Vagina (tissue), 2 donors: ENCODE measurements around the gene TLCD3B.

Experiments used
- CTCF ChIP-seq, 3 experiments: fragments of 450-650 bp in 2 of 3; fragments of 200-600 bp in 1 of 3; sonication (generic) in 1 of 3; IDR thresholded peaks; one replicate each; pipeline ENCODE4 v1.5.1; 2017 to 2019; ENCODE audit warnings: antibody characterized with exemption in 3 of 3, mild to moderate bottlenecking in 2 of 3, moderate library complexity in 2 of 3
- POLR2AphosphoS5 ChIP-seq, 2 donors: sonication (generic); formaldehyde crosslinking; IDR thresholded peaks; one replicate each; pipeline ENCODE4 v1.9.0; 2017; ENCODE audit warnings: antibody characterized with exemption in 2 of 2, mild to moderate bottlenecking in 2 of 2, low read depth in 1 of 2; ENCODE audit not compliant: insufficient read depth in 1 of 2

- TF ChIP-seq POLR2AphosphoS5 (IDR thresholded peaks at IDR 0.05; ENCODE audit: insufficient read depth in 1 of 2, low read depth in 1 of 2) (no peak), CTCF (IDR thresholded peaks at IDR 0.05) (no peak)
Measured at GRCh38 chr16:30031477-30031918, 427 bp upstream of the TLCD3B start.
